ENCODE measurements around the gene OPN1MW3. TPM values are rescaled to one million over a fixed set of nuclear protein-coding genes. Genes with fewer than 3 reads are reported as not detected.
"Not testable (repeated sequence)": the region's sequence is repeated elsewhere in the genome, so short reads cannot be mapped to it uniquely, and the experiment has no call there.

OPN1MW3 gene
- total and polyA plus RNA-seq, 2 donors: 0.02 TPM; not detected in 1

GRCh38 chrX:154294791-154295574 lies 37.6 kb downstream of the OPN1MW3 start, which contains the start of gene TEX28:
Gene TEX28 (minus strand): TSS chrX:154295124. CDS start chrX:154292117, 3,007 bp downstream.
- peaks cover 0 to 8% of the 10 kb centered on the region in 2 donors for H3K9me3 ChIP-seq (ENCODE audit: control insufficient read depth in 2 of 2, insufficient read depth in 1 of 2, low read length in 1 of 2)
- H3K4me3 ChIP-seq (ENCODE audit: low read length in 2 of 2): no peak within 1 kb of the TSS
- no peak for DNase-seq (ENCODE audit: low read depth in 6 of 9, low spot score in 9 of 9)
- H3K27ac ChIP-seq (ENCODE audit: low read depth in 1 of 2, low read length in 1 of 2): no peak within 1 kb of the TSS
- H3K36me3 ChIP-seq (ENCODE audit: control insufficient read depth in 2 of 2, insufficient read depth in 2 of 2, low read length in 1 of 2): no peaks in the 10 kb centered on the region
- no peaks in the 10 kb centered on the region for H3K27me3 ChIP-seq (ENCODE audit: control insufficient read depth in 2 of 2, insufficient read depth in 1 of 2, low read length in 1 of 2)
- no peaks in the 10 kb centered on the region for H3K4me1 ChIP-seq (ENCODE audit: control insufficient read depth in 2 of 2, insufficient read depth in 2 of 2, low read length in 2 of 2)
- 97% methylated on average over 39 of the region's 39 CpGs for WGBS

GRCh38 chrX:154295664-154296310 lies 38.4 kb downstream of the OPN1MW3 start, which contains the start of gene TKTL1:
Gene TKTL1 (plus strand): TSS chrX:154295795. CDS start chrX:154295860, 65 bp downstream.
- no peak within 1 kb of the TSS for H3K4me3 ChIP-seq (ENCODE audit: low read length in 2 of 2)
- no peak for DNase-seq (ENCODE audit: low read depth in 6 of 9, low spot score in 9 of 9)
- H3K9me3 ChIP-seq (ENCODE audit: control insufficient read depth in 2 of 2, insufficient read depth in 1 of 2, low read length in 1 of 2): peaks cover 0 to 8% of the 10 kb centered on the region in 2 donors
- H3K27me3 ChIP-seq (ENCODE audit: control insufficient read depth in 2 of 2, insufficient read depth in 1 of 2, low read length in 1 of 2): no peaks in the 10 kb centered on the region
- H3K36me3 ChIP-seq (ENCODE audit: control insufficient read depth in 2 of 2, insufficient read depth in 2 of 2, low read length in 1 of 2): no peaks in the 10 kb centered on the region
- H3K4me1 ChIP-seq (ENCODE audit: control insufficient read depth in 2 of 2, insufficient read depth in 2 of 2, low read length in 2 of 2): no peaks in the 10 kb centered on the region
- no peak within 1 kb of the TSS for H3K27ac ChIP-seq (ENCODE audit: low read depth in 1 of 2, low read length in 1 of 2)
- WGBS: 98% methylated on average over 37 of the region's 37 CpGs

GRCh38 chrX:154296731-154297130 lies 39.3 kb downstream of the OPN1MW3 start:
- no peak overlapping the region for H3K27ac ChIP-seq (ENCODE audit: low read depth in 1 of 2, low read length in 1 of 2)

DNA sequence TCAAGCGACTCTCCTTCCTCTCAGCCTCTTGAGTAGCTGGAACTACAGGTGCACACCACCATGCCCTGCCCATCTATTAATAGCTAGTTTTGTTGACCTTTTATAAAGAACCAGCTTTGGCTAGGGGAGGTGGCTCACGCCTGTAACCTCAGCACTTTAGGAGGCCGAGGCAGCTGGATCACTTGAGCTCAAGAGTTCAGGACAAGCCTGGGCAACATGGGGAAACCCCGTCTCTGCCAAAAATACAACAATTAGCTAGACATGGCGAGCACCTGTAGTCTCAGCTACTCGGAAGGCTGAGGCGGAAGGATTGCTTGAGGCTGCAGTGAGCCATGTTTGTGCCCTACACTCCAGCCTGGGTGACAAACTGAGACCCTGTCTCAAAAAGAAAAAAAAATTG lies 40.9 kb downstream of the OPN1MW3 start:
- H3K27ac ChIP-seq (ENCODE audit: low read depth in 1 of 2, low read length in 1 of 2): no peak overlapping the region
- no peaks in the 10 kb centered on the region for H3K4me1 ChIP-seq (ENCODE audit: control insufficient read depth in 2 of 2, insufficient read depth in 2 of 2, low read length in 2 of 2)
- DNase-seq (ENCODE audit: low read depth in 6 of 9, low spot score in 9 of 9): no peak
- no peaks in the 10 kb centered on the region for H3K36me3 ChIP-seq (ENCODE audit: control insufficient read depth in 2 of 2, insufficient read depth in 2 of 2, low read length in 1 of 2)
- H3K4me3 ChIP-seq (ENCODE audit: low read length in 2 of 2): no peak overlapping the region
- H3K27me3 ChIP-seq (ENCODE audit: control insufficient read depth in 2 of 2, insufficient read depth in 1 of 2, low read length in 1 of 2): no peaks in the 10 kb centered on the region
- WGBS: 91% methylated on average over 7 of the region's 7 CpGs
- peaks cover 0 to 8% of the 10 kb centered on the region in 2 donors for H3K9me3 ChIP-seq (ENCODE audit: control insufficient read depth in 2 of 2, insufficient read depth in 1 of 2, low read length in 1 of 2)

More at GRCh38 chrX:154296731-154297130, 39.3 kb downstream of the OPN1MW3 start:
- Histone ChIP-seq H3K9me3 (ENCODE audit: control insufficient read depth in 2 of 2, insufficient read depth in 1 of 2, low read length in 1 of 2) (peaks cover 0 to 8% of the 10 kb centered on the region in 2 donors), H3K4me3 (ENCODE audit: low read length in 2 of 2) (no peak overlapping the region), H3K4me1 (ENCODE audit: control insufficient read depth in 2 of 2, insufficient read depth in 2 of 2, low read length in 2 of 2) (no peaks in the 10 kb centered on the region), H3K27me3 (ENCODE audit: control insufficient read depth in 2 of 2, insufficient read depth in 1 of 2, low read length in 1 of 2) (no peaks in the 10 kb centered on the region), H3K36me3 (ENCODE audit: control insufficient read depth in 2 of 2, insufficient read depth in 2 of 2, low read length in 1 of 2) (no peaks in the 10 kb centered on the region)
- DNase-seq (ENCODE audit: low read depth in 6 of 9, low spot score in 9 of 9): no peak
- WGBS: 96% methylated on average over 18 of the region's 18 CpGs

DNA sequence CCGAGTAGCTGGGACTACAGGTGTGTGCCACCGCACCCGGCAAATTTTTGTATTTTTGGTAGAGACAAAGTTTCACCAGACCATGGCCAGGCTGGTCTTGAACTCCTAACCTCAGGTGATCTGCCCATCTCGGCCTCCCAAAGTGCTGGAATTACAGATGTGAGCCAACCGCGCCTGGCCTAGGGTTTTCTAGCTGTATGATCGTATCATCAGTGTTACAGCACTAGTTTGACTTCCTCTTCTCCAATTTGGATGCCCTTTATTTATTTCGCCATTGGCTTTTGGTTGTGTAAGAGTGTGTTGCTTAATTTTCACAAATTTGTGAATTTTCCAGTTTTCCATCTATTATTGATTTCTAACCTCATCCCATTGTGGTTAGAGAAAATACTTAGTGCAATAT lies 43.4 kb downstream of the OPN1MW3 start:
- Histone ChIP-seq H3K9me3 (ENCODE audit: control insufficient read depth in 2 of 2, insufficient read depth in 1 of 2, low read length in 1 of 2) (peaks cover 0 to 4% of the 10 kb centered on the region in 2 donors), H3K36me3 (ENCODE audit: control insufficient read depth in 2 of 2, insufficient read depth in 2 of 2, low read length in 1 of 2) (no peaks in the 10 kb centered on the region), H3K4me3 (ENCODE audit: low read length in 2 of 2) (no peak overlapping the region), H3K4me1 (ENCODE audit: control insufficient read depth in 2 of 2, insufficient read depth in 2 of 2, low read length in 2 of 2) (no peaks in the 10 kb centered on the region), H3K27ac (ENCODE audit: low read depth in 1 of 2, low read length in 1 of 2) (no peak overlapping the region), H3K27me3 (ENCODE audit: control insufficient read depth in 2 of 2, insufficient read depth in 1 of 2, low read length in 1 of 2) (no peaks in the 10 kb centered on the region)
- 94% methylated on average over 8 of the region's 8 CpGs for WGBS
- no peak for DNase-seq (ENCODE audit: low read depth in 6 of 9, low spot score in 9 of 9)

DNA sequence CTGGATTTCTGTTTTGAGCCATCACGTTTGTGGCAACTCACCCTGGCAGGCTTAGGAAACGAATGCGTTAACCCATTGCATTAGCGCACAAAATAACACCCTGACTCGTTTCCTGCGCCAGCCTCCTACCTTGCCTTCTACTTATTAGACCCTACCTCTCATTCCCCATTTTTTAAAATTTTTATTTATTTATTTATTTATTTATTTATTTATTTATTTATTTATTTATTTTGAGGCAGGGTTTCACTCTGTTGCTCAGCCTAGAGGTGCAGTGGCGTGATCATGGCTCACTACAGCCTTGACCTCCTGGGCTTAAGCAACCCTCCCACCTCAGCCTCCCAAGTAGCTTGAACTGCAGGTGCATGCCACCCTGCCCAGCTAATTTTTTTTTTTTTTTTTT lies 45.6 kb downstream of the OPN1MW3 start:
- 92% methylated on average over 7 of the region's 7 CpGs for WGBS
- H3K36me3 ChIP-seq (ENCODE audit: control insufficient read depth in 2 of 2, insufficient read depth in 2 of 2, low read length in 1 of 2); H3K9me3 ChIP-seq (ENCODE audit: control insufficient read depth in 2 of 2, insufficient read depth in 1 of 2, low read length in 1 of 2); H3K27ac ChIP-seq (ENCODE audit: low read depth in 1 of 2, low read length in 1 of 2); H3K4me3 ChIP-seq (ENCODE audit: low read length in 2 of 2); H3K27me3 ChIP-seq (ENCODE audit: control insufficient read depth in 2 of 2, insufficient read depth in 1 of 2, low read length in 1 of 2); DNase-seq (ENCODE audit: low read depth in 6 of 9, low spot score in 9 of 9); H3K4me1 ChIP-seq (ENCODE audit: control insufficient read depth in 2 of 2, insufficient read depth in 2 of 2, low read length in 2 of 2): not testable (repeated sequence)

GRCh38 chrX:154303476-154303875 lies 46.1 kb downstream of the OPN1MW3 start:
- Histone ChIP-seq H3K27me3 (ENCODE audit: control insufficient read depth in 2 of 2, insufficient read depth in 1 of 2, low read length in 1 of 2) (no peaks in the 10 kb centered on the region), H3K9me3 (ENCODE audit: control insufficient read depth in 2 of 2, insufficient read depth in 1 of 2, low read length in 1 of 2) (no peaks in the 10 kb centered on the region), H3K27ac (ENCODE audit: low read depth in 1 of 2, low read length in 1 of 2) (no peak overlapping the region), H3K36me3 (ENCODE audit: control insufficient read depth in 2 of 2, insufficient read depth in 2 of 2, low read length in 1 of 2) (no peaks in the 10 kb centered on the region), H3K4me1 (ENCODE audit: control insufficient read depth in 2 of 2, insufficient read depth in 2 of 2, low read length in 2 of 2) (peaks cover 0 to 6% of the 10 kb centered on the region in 2 donors), H3K4me3 (ENCODE audit: low read length in 2 of 2) (no peak overlapping the region)
- 96% methylated on average over 8 of the region's 8 CpGs for WGBS
- no peak for DNase-seq (ENCODE audit: low read depth in 6 of 9, low spot score in 9 of 9)

DNA sequence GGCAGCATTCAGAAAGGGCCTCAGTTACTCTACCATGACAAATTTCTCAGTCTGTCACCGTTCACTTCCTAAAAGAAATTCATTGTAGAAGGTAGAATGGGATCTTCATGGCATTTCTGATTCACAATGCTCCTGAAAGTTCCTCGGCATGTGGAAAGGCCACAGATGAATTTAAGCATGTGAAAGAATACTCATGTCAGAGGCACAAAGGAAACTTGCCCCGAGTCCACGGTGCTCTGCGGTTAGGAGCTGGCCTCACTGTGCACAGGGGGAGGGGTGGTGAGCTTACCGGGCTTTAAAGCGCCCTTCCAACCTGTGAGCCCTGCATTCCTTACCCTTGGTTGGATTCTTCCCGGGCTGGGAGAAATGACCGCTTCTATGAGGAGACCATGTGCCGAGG lies 47.5 kb downstream of the OPN1MW3 start:
- WGBS: 89% methylated on average over 10 of the region's 10 CpGs
- H3K27ac ChIP-seq (ENCODE audit: low read depth in 1 of 2, low read length in 1 of 2): no peak overlapping the region

DNA sequence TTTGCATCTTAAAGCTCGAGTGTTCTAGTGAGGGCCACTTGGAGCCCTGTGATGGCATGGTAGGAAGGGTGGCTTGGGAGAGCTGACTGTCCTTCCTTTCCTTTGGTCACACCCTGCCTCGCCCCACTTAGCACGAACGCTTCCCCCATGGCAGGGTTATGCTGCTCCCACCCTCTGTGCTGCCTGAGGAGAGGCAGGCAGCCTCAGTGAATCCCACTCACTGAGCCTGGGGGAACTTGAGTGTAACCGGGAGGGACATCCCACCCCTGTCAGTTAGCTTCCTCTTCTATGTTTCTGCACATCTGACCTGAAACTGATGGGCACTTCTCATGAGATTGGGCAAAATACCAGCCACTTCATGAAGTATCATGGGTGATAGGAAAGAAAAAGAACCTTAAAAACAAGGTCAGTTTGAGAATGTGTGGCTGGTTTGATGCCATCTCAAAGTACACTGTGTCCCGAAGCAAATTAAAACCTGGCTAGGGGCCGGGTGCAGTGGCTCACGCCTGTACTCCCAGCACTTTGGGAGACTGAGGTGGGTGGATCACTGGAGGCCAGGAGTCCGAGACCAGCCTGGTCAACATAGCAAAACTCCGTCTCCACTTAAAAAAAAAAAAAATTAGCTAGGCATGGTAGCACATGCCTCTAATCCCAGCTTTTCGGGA lies 48.3 kb downstream of the OPN1MW3 start:
- no peak for DNase-seq (ENCODE audit: low read depth in 6 of 9, low spot score in 9 of 9)
- no peaks in the 10 kb centered on the region for H3K27me3 ChIP-seq (ENCODE audit: control insufficient read depth in 2 of 2, insufficient read depth in 1 of 2, low read length in 1 of 2)
- H3K4me1 ChIP-seq (ENCODE audit: control insufficient read depth in 2 of 2, insufficient read depth in 2 of 2, low read length in 2 of 2): peaks cover 0 to 12% of the 10 kb centered on the region in 2 donors
- no peaks in the 10 kb centered on the region for H3K9me3 ChIP-seq (ENCODE audit: control insufficient read depth in 2 of 2, insufficient read depth in 1 of 2, low read length in 1 of 2)
- 87% methylated on average over 11 of the region's 11 CpGs for WGBS
- H3K27ac ChIP-seq (ENCODE audit: low read depth in 1 of 2, low read length in 1 of 2): no peak overlapping the region
- no peaks in the 10 kb centered on the region for H3K36me3 ChIP-seq (ENCODE audit: control insufficient read depth in 2 of 2, insufficient read depth in 2 of 2, low read length in 1 of 2)
- H3K4me3 ChIP-seq (ENCODE audit: low read length in 2 of 2): no peak overlapping the region

More for the DNA sequence above, 47.5 kb downstream of the OPN1MW3 start:
- Histone ChIP-seq H3K9me3 (ENCODE audit: control insufficient read depth in 2 of 2, insufficient read depth in 1 of 2, low read length in 1 of 2) (no peaks in the 10 kb centered on the region), H3K36me3 (ENCODE audit: control insufficient read depth in 2 of 2, insufficient read depth in 2 of 2, low read length in 1 of 2) (no peaks in the 10 kb centered on the region), H3K27me3 (ENCODE audit: control insufficient read depth in 2 of 2, insufficient read depth in 1 of 2, low read length in 1 of 2) (no peaks in the 10 kb centered on the region), H3K4me3 (ENCODE audit: low read length in 2 of 2) (no peak overlapping the region), H3K4me1 (ENCODE audit: control insufficient read depth in 2 of 2, insufficient read depth in 2 of 2, low read length in 2 of 2) (peaks cover 0 to 12% of the 10 kb centered on the region in 2 donors)
- DNase-seq (ENCODE audit: low read depth in 6 of 9, low spot score in 9 of 9): no peak

Data from thymus (tissue), 11 donors.